MM.1S (cell line): Measurements from ENCODE around the gene TBX5.

ENCODE experiments used
- DNase-seq: peaks from one replicate; pipeline ENCODE4 v3.0.0-alpha.2; 2015
- H2AFZ ChIP-seq: fragments of 300-600 bp; sonication (generic); 2 replicates; pipeline ENCODE4 v1.6.0; 2016; ENCODE audit warnings: antibody characterized with exemption, low read length
- H3F3A ChIP-seq: fragments of 300-600 bp; sonication (generic); 2 replicates; pipeline ENCODE4 v1.6.1; 2016; ENCODE audit warnings: mild to moderate bottlenecking, antibody characterized with exemption, low read length, moderate library complexity, mixed read lengths; ENCODE audit not compliant: insufficient read depth
- H3K27ac ChIP-seq: fragments of 300-600 bp; sonication (generic); 2 replicates; pipeline ENCODE4 v1.5.1; 2016; ENCODE audit warnings: mild to moderate bottlenecking, low read length
- H3K27me3 ChIP-seq: fragments of 300-600 bp; sonication (generic); replicated peaks from 2 replicates; pipeline ENCODE4 v1.6.0; 2016; ENCODE audit warnings: low read length; ENCODE audit not compliant: insufficient read depth
- H3K36me3 ChIP-seq: fragments of 300-600 bp; sonication (generic); replicated peaks from 2 replicates; pipeline ENCODE4 v1.6.1; 2016; ENCODE audit warnings: mild to moderate bottlenecking, low read length, mixed read lengths; ENCODE audit not compliant: insufficient read depth
- H3K4me1 ChIP-seq: fragments of 300-600 bp; sonication (generic); 2 replicates; pipeline ENCODE4 v1.6.1; 2016; ENCODE audit warnings: low read length, mixed read lengths
- H3K4me2 ChIP-seq: fragments of 300-600 bp; sonication (generic); 2 replicates; pipeline ENCODE4 v1.6.0; 2016; ENCODE audit warnings: low read depth, low read length
- H3K4me3 ChIP-seq: fragments of 300-600 bp; sonication (generic); 2 replicates; pipeline ENCODE4 v1.5.1; 2016; ENCODE audit warnings: low read length, mixed read lengths
- H3K79me2 ChIP-seq: fragments of 300-600 bp; sonication (generic); 2 replicates; pipeline ENCODE4 v1.6.1; 2016; ENCODE audit warnings: mixed run types, low read length, mixed read lengths
- H3K9ac ChIP-seq: fragments of 300-600 bp; sonication (generic); 2 replicates; pipeline ENCODE4 v1.6.1; 2016; ENCODE audit warnings: low read length, mixed read lengths
- H3K9me2 ChIP-seq: fragments of 300-600 bp; sonication (generic); replicated peaks from 2 replicates; pipeline ENCODE4 v1.6.1; 2016; ENCODE audit warnings: mild to moderate bottlenecking, low read length, mixed read lengths; ENCODE audit not compliant: insufficient read depth
- H3K9me3 ChIP-seq: fragments of 300-600 bp; sonication (generic); replicated peaks from 2 replicates; pipeline ENCODE4 v1.6.1; 2016; ENCODE audit warnings: mild to moderate bottlenecking, low read length, mixed read lengths; ENCODE audit not compliant: insufficient read depth
- H4K20me1 ChIP-seq: fragments of 300-600 bp; sonication (generic); 2 replicates; pipeline ENCODE4 v1.6.1; 2016; ENCODE audit warnings: mild to moderate bottlenecking, low read length, moderate library complexity, mixed read lengths; ENCODE audit not compliant: insufficient read depth
- CTCF ChIP-seq: fragments of 300-600 bp; sonication (generic); IDR thresholded peaks from 2 replicates; pipeline ENCODE4 v1.5.1; 2016; ENCODE audit warnings: antibody characterized with exemption, low read length, mixed read lengths
- EZH2 ChIP-seq: fragments of 300-600 bp; sonication (generic); optimal IDR thresholded peaks from 2 replicates; pipeline ENCODE3; 2017; ENCODE audit warnings: low read depth, mild to moderate bottlenecking, antibody characterized with exemption, low read length, mixed read lengths
- EZH2phosphoT487 ChIP-seq: fragments of 300-600 bp; sonication (generic); IDR thresholded peaks from 2 replicates; pipeline ENCODE4 v1.6.1; 2018; ENCODE audit warnings: antibody characterized with exemption, low read length

The TBX5 gene

GRCh38 chr12:114412825-114413749, 7.1 kb upstream of the TBX5 start:
- Histone ChIP-seq H3K9me2 (no peaks in the 10 kb centered on the region), H3K36me3 (no peaks in the 10 kb centered on the region), H3K27ac (no peak overlapping the region), H3K9ac (no peak overlapping the region), H3K4me1 (no peaks in the 10 kb centered on the region), H4K20me1 (no peaks in the 10 kb centered on the region), H3K4me2 (no peak overlapping the region), H3K27me3 (peaks cover 3% of the 10 kb centered on the region), H2AFZ (no peak overlapping the region), H3K79me2 (no peaks in the 10 kb centered on the region), H3K4me3 (no peak overlapping the region), H3K9me3 (no peaks in the 10 kb centered on the region), H3F3A (no peaks in the 10 kb centered on the region)
- no peak for DNase-seq
- TF ChIP-seq CTCF (no peak), EZH2 (no peak), EZH2phosphoT487 (no peak)

GRCh38 chr12:114412307-114412706, 6.4 kb upstream of the TBX5 start:
- Histone ChIP-seq H3K4me3 (no peak overlapping the region), H2AFZ (no peak overlapping the region), H3K9me2 (no peaks in the 10 kb centered on the region), H3K4me1 (no peaks in the 10 kb centered on the region), H3K9ac (no peak overlapping the region), H3K27ac (no peak overlapping the region), H4K20me1 (no peaks in the 10 kb centered on the region), H3K9me3 (no peaks in the 10 kb centered on the region), H3F3A (no peaks in the 10 kb centered on the region), H3K27me3 (peaks cover 3% of the 10 kb centered on the region), H3K79me2 (no peaks in the 10 kb centered on the region), H3K36me3 (no peaks in the 10 kb centered on the region), H3K4me2 (no peak overlapping the region)
- DNase-seq: no peak
- TF ChIP-seq CTCF (no peak), EZH2 (no peak), EZH2phosphoT487 (no peak)

DNA sequence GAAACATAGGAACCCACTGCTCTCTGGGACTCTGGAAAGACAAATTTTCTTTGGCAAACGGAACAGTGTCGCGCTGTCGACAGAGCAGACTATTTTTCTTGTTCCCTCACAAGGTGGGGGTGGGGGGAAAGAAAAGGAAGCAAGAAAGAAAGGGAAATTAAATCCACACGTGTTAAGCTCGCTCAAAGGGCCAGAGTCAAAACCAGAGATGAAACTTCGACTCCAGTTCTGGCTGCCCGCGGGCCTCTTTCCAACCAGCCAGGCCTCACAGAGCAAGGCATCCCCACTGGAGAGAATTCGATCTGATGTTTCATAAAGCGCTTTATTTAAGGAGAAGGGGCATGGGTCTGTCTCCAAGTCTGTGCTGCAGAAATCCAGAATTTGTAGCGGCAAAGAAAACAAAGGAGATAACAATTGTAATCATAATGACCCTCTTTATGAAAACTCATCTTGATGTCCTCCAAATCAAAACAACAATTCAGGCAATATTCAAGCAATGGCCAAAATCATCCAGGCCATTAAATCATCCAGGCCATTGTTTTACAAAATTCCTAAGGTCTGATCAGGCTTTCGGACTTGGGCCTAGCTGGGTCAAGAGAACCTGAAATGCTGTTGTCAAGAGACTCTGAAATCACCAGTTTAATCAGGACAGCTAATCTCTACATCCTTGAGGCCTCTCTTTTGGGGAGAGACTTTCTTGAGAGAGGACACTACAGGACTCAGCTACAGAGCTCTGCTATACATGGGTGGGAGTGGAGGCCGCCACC, 5.3 kb upstream of the TBX5 start:
- H3F3A ChIP-seq: no peaks in the 10 kb centered on the region
- H3K4me2 ChIP-seq: no peak overlapping the region
- no peaks in the 10 kb centered on the region for H4K20me1 ChIP-seq
- H3K9me2 ChIP-seq: no peaks in the 10 kb centered on the region
- TF ChIP-seq EZH2phosphoT487 (no peak), CTCF (no peak)
- H3K4me3 ChIP-seq: no peak overlapping the region
- H3K9ac ChIP-seq: no peak overlapping the region
- no peaks in the 10 kb centered on the region for H3K9me3 ChIP-seq
- H3K4me1 ChIP-seq: no peaks in the 10 kb centered on the region
- H3K79me2 ChIP-seq: no peaks in the 10 kb centered on the region
- no peak overlapping the region for H3K27ac ChIP-seq
- no peaks in the 10 kb centered on the region for H3K36me3 ChIP-seq
- H2AFZ ChIP-seq: no peak overlapping the region
- peaks cover 3% of the 10 kb centered on the region for H3K27me3 ChIP-seq
- no peak for DNase-seq
